ENCODE results near the gene MPPED1. TPM values are rescaled to one million over a fixed set of nuclear protein-coding genes. Genes with fewer than 3 reads are reported as not detected.

MPPED1 gene
- total RNA-seq, 1 experiment from 2014 or later: not detected

Other genes starting within 250 kb of the MPPED1 start
- gene TTLL12, start 224.9 kb upstream of the MPPED1 start, total RNA-seq (2014; rRNA removed; shearing (Covaris generic)): 102 and 113 TPM in 2 replicates
- gene SCUBE1, start 68.6 kb upstream of the MPPED1 start, total RNA-seq (2014; rRNA removed; shearing (Covaris generic)): 0.10 TPM in 1 of 2 replicates, not detected in the other

Measured in HT1080 (cell line).